H9 (cell line): Measurements from ENCODE around the gene NPTN. TPM values are rescaled to one million over a fixed set of nuclear protein-coding genes. Genes with fewer than 3 reads are reported as not detected.
A peak's percentile ranks its signal among the peaks of the same experiment; 100 is the strongest.

Experiments
- DNase-seq: peaks from one replicate; pipeline ENCODE4 v3.0.0-alpha.2; 2017
- H2AFZ ChIP-seq: one replicate; pipeline ENCODE4 v1.6.1; 2013; ENCODE audit warnings: mild to moderate bottlenecking, low read length, control low read depth, moderate library complexity
- H2AK5ac ChIP-seq: 2 replicates; pipeline ENCODE4 v1.6.1; 2013; ENCODE audit warnings: low read length, control low read depth, mixed read lengths; ENCODE audit not compliant: insufficient read length
- H2BK120ac ChIP-seq: one replicate; pipeline ENCODE4 v1.6.1; 2013; ENCODE audit warnings: low read depth, mild to moderate bottlenecking, low read length, control low read depth, inconsistent platforms; ENCODE audit not compliant: poor library complexity, severe bottlenecking
- H2BK12ac ChIP-seq: 2 replicates; pipeline ENCODE4 v1.6.1; 2013; ENCODE audit warnings: low read length, control low read depth, mixed read lengths, low read depth; ENCODE audit not compliant: insufficient read length
- H2BK15ac ChIP-seq: 2 replicates; pipeline ENCODE4 v1.6.1; 2013; ENCODE audit warnings: low read depth, low read length, control low read depth
- H2BK20ac ChIP-seq: one replicate; pipeline ENCODE4 v1.6.1; 2013; ENCODE audit warnings: low read depth, mild to moderate bottlenecking, low read length, control low read depth, inconsistent platforms; ENCODE audit not compliant: poor library complexity, severe bottlenecking
- H2BK5ac ChIP-seq: 2 replicates; pipeline ENCODE4 v1.6.1; 2013; ENCODE audit warnings: low read length, control low read depth, mixed read lengths; ENCODE audit not compliant: insufficient read length
- H3K14ac ChIP-seq: 2 replicates; pipeline ENCODE4 v1.6.1; 2013; ENCODE audit warnings: low read length, control low read depth; ENCODE audit not compliant: insufficient read depth
- H3K18ac ChIP-seq: 2 replicates; pipeline ENCODE4 v1.6.1; 2013; ENCODE audit warnings: low read depth, mild to moderate bottlenecking, mixed read lengths, low read length, control low read depth; ENCODE audit not compliant: insufficient read length
- H3K23ac ChIP-seq: 2 replicates; pipeline ENCODE4 v1.6.1; 2013; ENCODE audit warnings: low read length, control low read depth, mixed read lengths, low read depth; ENCODE audit not compliant: insufficient read length
- H3K23me2 ChIP-seq: 2 replicates; pipeline ENCODE4 v1.6.1; 2013; ENCODE audit warnings: low read depth, mild to moderate bottlenecking, mixed read lengths, low read length, control low read depth; ENCODE audit not compliant: insufficient read length, poor library complexity, severe bottlenecking
- H3K27ac ChIP-seq: 2 replicates; pipeline ENCODE4 v1.5.1; 2013; ENCODE audit warnings: low read length, control low read depth, mixed read lengths, low read depth; ENCODE audit not compliant: insufficient read length
- H3K27me3 ChIP-seq: 2 replicates; pipeline ENCODE4 v1.6.1; 2013; ENCODE audit warnings: low read length, control low read depth, inconsistent platforms; ENCODE audit not compliant: insufficient read depth
- H3K4ac ChIP-seq: 2 replicates; pipeline ENCODE4 v1.6.1; 2013; ENCODE audit warnings: low read depth, mild to moderate bottlenecking, control low read depth, inconsistent platforms, low read length, moderate library complexity
- H3K4me1 ChIP-seq: 2 replicates; pipeline ENCODE4 v1.6.1; 2013; ENCODE audit warnings: low read length, control low read depth, inconsistent platforms; ENCODE audit not compliant: insufficient read depth
- H3K4me2 ChIP-seq: 2 replicates; pipeline ENCODE4 v1.6.1; 2013; ENCODE audit warnings: low read length, control low read depth, mixed read lengths; ENCODE audit not compliant: insufficient read length, insufficient read depth
- H3K56ac ChIP-seq: 2 replicates; pipeline ENCODE4 v1.6.1; 2013; ENCODE audit warnings: low read depth, mild to moderate bottlenecking, mixed read lengths, low read length, control low read depth; ENCODE audit not compliant: insufficient read length
- H3K79me1 ChIP-seq: 2 replicates; pipeline ENCODE4 v1.6.1; 2013; ENCODE audit warnings: low read depth, mild to moderate bottlenecking, moderate library complexity, low read length, control low read depth, inconsistent platforms; ENCODE audit not compliant: insufficient read depth, poor library complexity, severe bottlenecking
- H3K79me2 ChIP-seq: 2 replicates; pipeline ENCODE4 v1.6.1; 2013; ENCODE audit warnings: low read length, control low read depth, inconsistent platforms; ENCODE audit not compliant: insufficient read depth
- H3K9ac ChIP-seq: 2 replicates; pipeline ENCODE4 v1.6.1; 2013; ENCODE audit warnings: low read length, control low read depth, mixed read lengths; ENCODE audit not compliant: insufficient read length; ENCODE audit errors: extremely low read depth
- H3K9me3 ChIP-seq: one replicate; pipeline ENCODE4 v1.6.1; 2013; ENCODE audit warnings: low read depth, low read length, inconsistent platforms; ENCODE audit not compliant: control insufficient read depth
- H3T11ph ChIP-seq: one replicate; pipeline ENCODE4 v1.6.1; 2013; ENCODE audit warnings: mild to moderate bottlenecking, low read length, control low read depth, inconsistent platforms
- H4K20me1 ChIP-seq: one replicate; pipeline ENCODE4 v1.6.1; 2013; ENCODE audit not compliant: control insufficient read depth, insufficient read length, insufficient read depth
- H4K5ac ChIP-seq: 2 replicates; pipeline ENCODE4 v1.6.1; 2013; ENCODE audit warnings: low read depth, mild to moderate bottlenecking, mixed read lengths, low read length, control low read depth; ENCODE audit not compliant: insufficient read length
- H4K8ac ChIP-seq: replicated peaks from 2 replicates; pipeline ENCODE4 v1.6.1; 2013; ENCODE audit warnings: low read length, control low read depth, mixed read lengths, low read depth; ENCODE audit not compliant: insufficient read length
- H4K91ac ChIP-seq: 2 replicates; pipeline ENCODE4 v1.6.1; 2013; ENCODE audit warnings: low read depth, mild to moderate bottlenecking, moderate library complexity, mixed read lengths, low read length, control low read depth; ENCODE audit not compliant: insufficient read length
- H3K27ac Mint-ChIP-seq, 3 experiments: 2 replicates in 2 of 3; 3 replicates in 1 of 3; pipeline ENCODE4 v1.8.0; 2020 to 2021; ENCODE audit warnings: mixed read lengths in 3 of 3, mild to moderate bottlenecking in 1 of 3, moderate library complexity in 1 of 3
- H3K27me3 Mint-ChIP-seq: 2 replicates; pipeline ENCODE4 v1.8.0; 2021; ENCODE audit warnings: low read depth, mild to moderate bottlenecking, moderate library complexity, mixed read lengths
- H3K36me3 Mint-ChIP-seq, 3 experiments: 2 replicates in 2 of 3; 3 replicates in 1 of 3; pipeline ENCODE4 v1.8.0; 2020 to 2021; ENCODE audit warnings: low read depth in 3 of 3, mixed read lengths in 3 of 3; ENCODE audit not compliant: insufficient read depth in 1 of 3
- H3K4me1 Mint-ChIP-seq, 2 experiments: 2 replicates each; pipeline ENCODE4 v1.8.0; 2020; ENCODE audit warnings: mixed read lengths in 2 of 2
- H3K4me3 Mint-ChIP-seq, 2 experiments: 2 replicates in 1 of 2; 3 replicates in 1 of 2; pipeline ENCODE4 v1.8.0; 2020 to 2021; ENCODE audit warnings: mild to moderate bottlenecking in 2 of 2, mixed read lengths in 2 of 2, moderate library complexity in 1 of 2
- H3K9me3 Mint-ChIP-seq, 2 experiments: 2 replicates in 1 of 2; 3 replicates in 1 of 2; pipeline ENCODE4 v1.8.0; 2020; ENCODE audit warnings: mild to moderate bottlenecking in 2 of 2, mixed read lengths in 2 of 2, moderate library complexity in 1 of 2
- WGBS: extraction: QIAGEN DNeasy Blood & Tissue Kit; methylation state at CpG from one replicate; pipeline ENCODE4 v1.1.7; 2013; ENCODE audit warnings: missing lambda C conversion rate, low lambda C conversion rate, mixed read lengths; ENCODE audit not compliant: insufficient read length; ENCODE audit errors: extremely low coverage; 5-methylcytosine and 5-hydroxymethylcytosine counted together
- total RNA-seq: library from RNA; stranded (reverse); gene quantifications from 2 replicates; pipeline ENCODE4 v1.2.1, GENCODE V29; 2021
- TF ChIP-seq, protein P1 (sequence below): fragments of 200-600 bp; sonication (generic); conservative IDR thresholded peaks from 3 replicates; pipeline ENCODE4 v1.8.0; 2021; ENCODE audit warnings: antibody characterized with exemption, mild to moderate bottlenecking

The NPTN gene
- total RNA-seq, 1 experiment from 2014 or later = 89.1 TPM

DNA sequence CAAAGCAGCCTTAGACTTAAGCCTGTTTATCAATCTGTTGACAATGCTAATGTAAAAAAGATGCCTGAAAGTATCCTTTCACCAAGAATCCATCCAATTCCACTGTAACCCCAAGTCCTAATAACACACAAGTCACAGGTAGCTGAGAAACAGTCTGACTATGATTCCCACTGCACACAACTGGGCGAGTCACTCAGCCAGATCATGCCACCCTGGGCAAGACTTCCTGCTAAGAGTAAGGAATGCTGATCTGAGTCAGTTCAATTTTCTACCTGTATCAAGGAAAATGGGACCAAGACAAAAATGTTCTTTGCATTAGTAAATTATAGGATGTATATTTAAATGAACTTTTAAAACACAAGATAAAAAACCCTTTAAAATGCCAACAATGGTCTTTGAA, 33.3 kb downstream of the NPTN start:
- peaks cover 21% of the 10 kb centered on the region; the same call in 1 of the 2 replicates for H3K4me1 ChIP-seq
- TF ChIP-seq, protein P1, sequence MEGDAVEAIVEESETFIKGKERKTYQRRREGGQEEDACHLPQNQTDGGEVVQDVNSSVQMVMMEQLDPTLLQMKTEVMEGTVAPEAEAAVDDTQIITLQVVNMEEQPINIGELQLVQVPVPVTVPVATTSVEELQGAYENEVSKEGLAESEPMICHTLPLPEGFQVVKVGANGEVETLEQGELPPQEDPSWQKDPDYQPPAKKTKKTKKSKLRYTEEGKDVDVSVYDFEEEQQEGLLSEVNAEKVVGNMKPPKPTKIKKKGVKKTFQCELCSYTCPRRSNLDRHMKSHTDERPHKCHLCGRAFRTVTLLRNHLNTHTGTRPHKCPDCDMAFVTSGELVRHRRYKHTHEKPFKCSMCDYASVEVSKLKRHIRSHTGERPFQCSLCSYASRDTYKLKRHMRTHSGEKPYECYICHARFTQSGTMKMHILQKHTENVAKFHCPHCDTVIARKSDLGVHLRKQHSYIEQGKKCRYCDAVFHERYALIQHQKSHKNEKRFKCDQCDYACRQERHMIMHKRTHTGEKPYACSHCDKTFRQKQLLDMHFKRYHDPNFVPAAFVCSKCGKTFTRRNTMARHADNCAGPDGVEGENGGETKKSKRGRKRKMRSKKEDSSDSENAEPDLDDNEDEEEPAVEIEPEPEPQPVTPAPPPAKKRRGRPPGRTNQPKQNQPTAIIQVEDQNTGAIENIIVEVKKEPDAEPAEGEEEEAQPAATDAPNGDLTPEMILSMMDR = no peak
- H3K27me3 ChIP-seq = no peaks in the 10 kb centered on the region
- H3K9me3 ChIP-seq = no peaks in the 10 kb centered on the region
- H3K27ac Mint-ChIP-seq = 0 out of 7 replicates have a peak overlapping the region, but pooled peaks of 1 of the 3 experiments have one; percentile 16
- H4K8ac ChIP-seq = no peak overlapping the region
- H3K23me2 ChIP-seq = no peaks in the 10 kb centered on the region
- H3K23ac ChIP-seq = no peak overlapping the region
- H3K4ac ChIP-seq = no peak overlapping the region
- H3K4me1 Mint-ChIP-seq = peaks cover 37 to 39% of the 10 kb centered on the region in 2 experiments
- H3K56ac ChIP-seq = no peak overlapping the region
- H2AK5ac ChIP-seq = no peak overlapping the region
- H3K79me1 ChIP-seq = peaks cover 22% of the 10 kb centered on the region
- no peak overlapping the region for H2BK20ac ChIP-seq
- no peak overlapping the region for H3K4me2 ChIP-seq
- no peak overlapping the region for H2BK15ac ChIP-seq
- H3K14ac ChIP-seq = no peak overlapping the region
- H3K36me3 Mint-ChIP-seq = peaks cover 0 to 3% (median 0%) of the 10 kb centered on the region in 3 experiments; a peak in 1 of 7 replicates
- H2AFZ ChIP-seq = no peak overlapping the region
- no peaks in the 10 kb centered on the region for H3K27me3 Mint-ChIP-seq
- H4K5ac ChIP-seq = no peak overlapping the region
- no peak overlapping the region for H3T11ph ChIP-seq
- no CpG with 5 or more reads among the region's 1 CpG for WGBS
- no peak for DNase-seq
- H3K9me3 Mint-ChIP-seq = no peaks in the 10 kb centered on the region
- no peaks in the 10 kb centered on the region for H4K20me1 ChIP-seq
- H4K91ac ChIP-seq = no peak overlapping the region
- H3K9ac ChIP-seq = no peak overlapping the region
- H3K79me2 ChIP-seq = peaks cover 17% of the 10 kb centered on the region; the same call in 1 of the 2 replicates
- H3K27ac ChIP-seq = no peak overlapping the region
- H3K18ac ChIP-seq = no peak overlapping the region
- H2BK120ac ChIP-seq = no peak overlapping the region
- H2BK12ac ChIP-seq = no peak overlapping the region
- H3K4me3 Mint-ChIP-seq = no peak overlapping the region
- no peak overlapping the region for H2BK5ac ChIP-seq
